Measurements from ENCODE around the gene LAMTOR5.

- no peak for TF ChIP-seq CTCF (IDR thresholded peaks at IDR 0.05)
- TF ChIP-seq POLR2AphosphoS5 (IDR thresholded peaks at IDR 0.05), result no peak
These were observed 24.1 kb downstream of the LAMTOR5 start for GRCh38 chr1:110383251-110383990.
